OCI-LY7 (cell line): ENCODE measurements around the gene NOL8.

ENCODE experiments used
- EZH2phosphoT487 ChIP-seq: fragments of 200-600 bp; sonication (generic); IDR thresholded peaks from 2 replicates; pipeline ENCODE4 v1.6.1; 2018; ENCODE audit warnings: low read depth, borderline replicate concordance, mild to moderate bottlenecking, mixed run types, antibody characterized with exemption, low read length, moderate library complexity, mixed read lengths
- TF ChIP-seq, protein P1 (sequence below): fragments of 200-600 bp; sonication (generic); conservative IDR thresholded peaks from 2 replicates; pipeline ENCODE4 v1.5.1; 2014; ENCODE audit warnings: mild to moderate bottlenecking, antibody characterized with exemption, low read length, moderate library complexity, mixed read lengths

DNA sequence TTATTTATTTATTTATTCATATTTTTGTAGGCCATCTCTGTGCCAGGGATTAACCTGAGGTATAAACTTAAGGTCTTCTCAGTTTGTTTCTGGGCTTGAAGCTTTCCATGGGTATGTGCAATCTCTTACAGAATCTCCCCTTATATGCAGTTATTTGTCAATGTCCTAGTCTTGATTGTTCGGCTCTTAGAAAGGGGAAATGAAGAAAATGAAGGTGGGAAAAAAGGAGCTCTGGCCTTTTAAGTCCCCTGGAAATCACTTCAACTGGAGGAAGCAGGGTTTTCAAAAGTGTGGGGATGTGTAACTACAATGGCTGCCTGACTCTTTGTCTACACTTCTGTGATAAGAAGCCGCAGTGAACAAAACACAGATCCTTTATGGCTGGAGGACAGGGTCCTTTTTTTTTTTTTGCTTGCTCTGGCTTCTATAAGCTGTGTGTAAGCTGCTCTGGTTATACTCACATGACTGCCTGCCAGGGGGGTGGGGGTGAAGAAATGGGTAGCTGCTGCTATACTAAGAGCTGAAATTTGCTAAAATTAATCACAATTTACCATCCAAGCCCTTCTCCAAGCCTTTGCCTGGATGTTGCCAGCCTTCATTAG, 34.3 kb upstream of the NOL8 start:
- TF ChIP-seq, protein P1, sequence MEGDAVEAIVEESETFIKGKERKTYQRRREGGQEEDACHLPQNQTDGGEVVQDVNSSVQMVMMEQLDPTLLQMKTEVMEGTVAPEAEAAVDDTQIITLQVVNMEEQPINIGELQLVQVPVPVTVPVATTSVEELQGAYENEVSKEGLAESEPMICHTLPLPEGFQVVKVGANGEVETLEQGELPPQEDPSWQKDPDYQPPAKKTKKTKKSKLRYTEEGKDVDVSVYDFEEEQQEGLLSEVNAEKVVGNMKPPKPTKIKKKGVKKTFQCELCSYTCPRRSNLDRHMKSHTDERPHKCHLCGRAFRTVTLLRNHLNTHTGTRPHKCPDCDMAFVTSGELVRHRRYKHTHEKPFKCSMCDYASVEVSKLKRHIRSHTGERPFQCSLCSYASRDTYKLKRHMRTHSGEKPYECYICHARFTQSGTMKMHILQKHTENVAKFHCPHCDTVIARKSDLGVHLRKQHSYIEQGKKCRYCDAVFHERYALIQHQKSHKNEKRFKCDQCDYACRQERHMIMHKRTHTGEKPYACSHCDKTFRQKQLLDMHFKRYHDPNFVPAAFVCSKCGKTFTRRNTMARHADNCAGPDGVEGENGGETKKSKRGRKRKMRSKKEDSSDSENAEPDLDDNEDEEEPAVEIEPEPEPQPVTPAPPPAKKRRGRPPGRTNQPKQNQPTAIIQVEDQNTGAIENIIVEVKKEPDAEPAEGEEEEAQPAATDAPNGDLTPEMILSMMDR, result no peak
- TF ChIP-seq EZH2phosphoT487, result no peak
